RWPE2 (cell line): ENCODE measurements around the gene TM4SF20.
A peak's percentile ranks its signal among the peaks of the same experiment; 100 is the strongest.

ENCODE experiments used
- ATAC-seq: fragments of 200-7000 bp; cut with Tn5 transposase; 3 replicates; pipeline ENCODE4 v1.9.1; 2021; ENCODE audit warnings: low read depth
- DNase-seq: peaks from one replicate; pipeline ENCODE4 v3.0.0-alpha.2; 2020; ENCODE audit warnings: low spot score
- H3K27ac ChIP-seq: fragments of 450-650 bp; 2 replicates; pipeline ENCODE4 v1.5.1; 2017; ENCODE audit warnings: mild to moderate bottlenecking; ENCODE audit not compliant: poor library complexity, severe bottlenecking
- H3K27me3 ChIP-seq: fragments of 250-450 bp; sonication (Bioruptor Pico); 2 replicates; pipeline ENCODE4 v1.5.1; 2021; ENCODE audit warnings: mild to moderate bottlenecking, moderate library complexity; ENCODE audit not compliant: insufficient read depth, poor library complexity, severe bottlenecking
- H3K36me3 ChIP-seq: fragments of 250-450 bp; sonication (Bioruptor Pico); 2 replicates; pipeline ENCODE4 v1.5.1; 2020; ENCODE audit warnings: low read depth, mild to moderate bottlenecking, moderate library complexity
- H3K4me1 ChIP-seq: fragments of 250-450 bp; sonication (Bioruptor Pico); 2 replicates; pipeline ENCODE4 v1.5.1; 2021; ENCODE audit warnings: mild to moderate bottlenecking, moderate library complexity; ENCODE audit not compliant: insufficient read depth, poor library complexity, severe bottlenecking
- H3K4me3 ChIP-seq: fragments of 250-450 bp; sonication (Bioruptor Pico); 2 replicates; pipeline ENCODE4 v1.5.1; 2021; ENCODE audit warnings: mild to moderate bottlenecking, moderate library complexity; ENCODE audit not compliant: severe bottlenecking
- H3K9me3 ChIP-seq: fragments of 250-450 bp; sonication (Bioruptor Pico); 2 replicates; pipeline ENCODE4 v1.5.1; 2021; ENCODE audit warnings: mild to moderate bottlenecking, moderate library complexity; ENCODE audit not compliant: severe bottlenecking
- TF ChIP-seq, protein P1 (sequence below): fragments of 450-650 bp; IDR thresholded peaks from one replicate; pipeline ENCODE4 v1.5.1; 2017; ENCODE audit warnings: mild to moderate bottlenecking, moderate library complexity; ENCODE audit not compliant: poor library complexity, severe bottlenecking

Gene TM4SF20

DNA sequence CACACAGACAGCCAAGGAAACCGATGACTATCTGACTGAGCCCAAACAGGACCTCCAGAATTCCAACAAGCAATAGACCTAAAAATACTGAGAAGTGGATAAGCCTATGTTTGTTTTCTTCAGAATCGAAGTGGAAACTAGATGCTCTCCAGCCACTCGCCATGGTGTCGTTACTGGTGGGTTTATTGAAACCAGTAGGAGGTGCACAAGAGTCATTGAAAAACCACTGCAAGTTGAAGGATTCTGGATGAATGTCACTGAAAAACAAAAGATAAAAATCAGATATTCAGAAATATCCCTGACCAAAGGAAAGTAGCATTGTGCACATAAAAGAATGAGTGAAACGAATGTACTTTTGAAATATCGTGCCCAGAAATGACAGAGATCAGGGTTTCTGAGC is 15.3 kb downstream of the TM4SF20 start:
- Histone ChIP-seq H3K27me3 (no peaks in the 10 kb centered on the region), H3K9me3 (no peaks in the 10 kb centered on the region), H3K36me3 (peaks cover 13% of the 10 kb centered on the region; the same call in 1 of the 2 replicates), H3K4me1 (no peaks in the 10 kb centered on the region), H3K27ac (no peak overlapping the region), H3K4me3 (no peak overlapping the region)
- TF ChIP-seq, protein P1, sequence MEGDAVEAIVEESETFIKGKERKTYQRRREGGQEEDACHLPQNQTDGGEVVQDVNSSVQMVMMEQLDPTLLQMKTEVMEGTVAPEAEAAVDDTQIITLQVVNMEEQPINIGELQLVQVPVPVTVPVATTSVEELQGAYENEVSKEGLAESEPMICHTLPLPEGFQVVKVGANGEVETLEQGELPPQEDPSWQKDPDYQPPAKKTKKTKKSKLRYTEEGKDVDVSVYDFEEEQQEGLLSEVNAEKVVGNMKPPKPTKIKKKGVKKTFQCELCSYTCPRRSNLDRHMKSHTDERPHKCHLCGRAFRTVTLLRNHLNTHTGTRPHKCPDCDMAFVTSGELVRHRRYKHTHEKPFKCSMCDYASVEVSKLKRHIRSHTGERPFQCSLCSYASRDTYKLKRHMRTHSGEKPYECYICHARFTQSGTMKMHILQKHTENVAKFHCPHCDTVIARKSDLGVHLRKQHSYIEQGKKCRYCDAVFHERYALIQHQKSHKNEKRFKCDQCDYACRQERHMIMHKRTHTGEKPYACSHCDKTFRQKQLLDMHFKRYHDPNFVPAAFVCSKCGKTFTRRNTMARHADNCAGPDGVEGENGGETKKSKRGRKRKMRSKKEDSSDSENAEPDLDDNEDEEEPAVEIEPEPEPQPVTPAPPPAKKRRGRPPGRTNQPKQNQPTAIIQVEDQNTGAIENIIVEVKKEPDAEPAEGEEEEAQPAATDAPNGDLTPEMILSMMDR: peak; percentile 5
- ATAC-seq (no peak), DNase-seq (no peak)

DNA sequence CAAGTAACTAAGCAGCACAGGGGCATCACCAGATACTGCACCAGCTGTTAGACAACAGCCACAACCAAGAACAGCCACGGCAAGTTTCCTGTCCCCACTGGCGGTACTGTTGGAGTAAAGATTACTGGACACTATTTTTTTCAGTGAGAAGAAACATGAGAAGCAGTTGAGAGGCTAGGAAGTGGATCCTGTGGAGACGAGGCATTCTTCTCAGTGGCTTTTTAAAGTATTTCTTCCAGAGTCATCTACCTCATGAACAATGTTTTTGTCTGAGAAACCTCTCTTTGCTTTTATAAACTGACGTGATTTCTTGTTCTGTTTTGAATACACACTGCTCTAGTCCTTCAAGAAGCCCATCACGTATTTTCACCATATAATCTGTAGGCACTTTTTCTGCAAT is 18.8 kb downstream of the TM4SF20 start:
- ATAC-seq: no peak
- Histone ChIP-seq H3K9me3 (no peaks in the 10 kb centered on the region), H3K27ac (no peak overlapping the region), H3K36me3 (peaks cover 42% of the 10 kb centered on the region), H3K4me3 (no peak overlapping the region), H3K4me1 (no peaks in the 10 kb centered on the region), H3K27me3 (no peaks in the 10 kb centered on the region)
- DNase-seq: no peak
- TF ChIP-seq, protein P1: no peak

DNA sequence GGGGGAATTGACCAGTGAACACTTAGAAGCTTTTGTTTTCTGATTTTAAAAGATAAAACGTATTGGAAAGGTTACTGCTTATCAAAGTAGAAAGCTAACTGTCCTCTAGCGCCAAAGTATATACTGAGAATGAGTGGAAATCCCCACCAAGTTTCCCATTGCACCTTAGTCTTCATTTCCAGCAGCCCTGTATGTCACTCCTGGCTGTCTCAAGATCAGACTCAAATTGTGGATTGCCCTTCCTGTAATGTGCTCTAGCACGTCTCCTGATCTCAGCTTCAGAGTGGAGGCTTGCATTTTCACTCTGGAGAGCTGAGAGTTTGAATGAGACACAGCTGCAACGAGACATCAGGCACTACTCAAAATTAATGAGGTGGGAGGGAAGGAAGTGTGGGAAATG is 27.5 kb downstream of the TM4SF20 start:
- ATAC-seq (no peak), DNase-seq (no peak)
- TF ChIP-seq, protein P1: no peak
- H3K27ac ChIP-seq: no peak overlapping the region
- no peak overlapping the region for H3K4me3 ChIP-seq
- no peaks in the 10 kb centered on the region for H3K9me3 ChIP-seq
- no peaks in the 10 kb centered on the region for H3K27me3 ChIP-seq
- H3K4me1 ChIP-seq: peaks cover 6% of the 10 kb centered on the region
- peaks cover 65% of the 10 kb centered on the region for H3K36me3 ChIP-seq

DNA sequence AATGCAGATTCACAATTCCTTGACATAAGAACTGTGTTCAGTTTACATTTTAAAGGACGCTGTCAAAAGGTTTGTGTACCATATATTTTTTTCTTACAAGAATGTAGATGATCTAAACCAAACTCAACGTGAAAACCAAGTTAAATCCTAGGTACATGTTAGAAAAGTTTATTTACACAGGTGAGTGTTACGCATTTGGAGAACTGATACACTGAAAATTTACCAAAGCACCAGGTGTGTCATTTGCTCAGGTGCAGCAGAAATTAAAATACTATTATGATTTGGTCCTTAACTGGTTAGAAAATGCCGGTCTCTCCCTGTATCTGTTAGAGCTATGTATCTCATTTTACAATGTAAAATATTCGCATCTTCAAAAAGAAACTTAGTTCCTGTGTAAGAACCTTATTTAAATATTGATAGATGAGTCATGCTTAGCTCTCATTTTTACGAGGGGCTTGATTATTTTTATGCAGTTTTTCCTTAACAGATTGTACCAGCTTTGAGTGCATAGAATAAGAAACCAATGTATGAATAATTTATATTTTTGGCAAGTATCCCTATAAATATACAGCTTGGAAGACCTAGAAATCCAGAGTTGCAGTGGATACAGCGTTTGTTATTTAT is 29.0 kb downstream of the TM4SF20 start:
- H3K4me1 ChIP-seq: peaks cover 6% of the 10 kb centered on the region
- H3K27me3 ChIP-seq: no peaks in the 10 kb centered on the region
- DNase-seq (no peak), ATAC-seq (no peak)
- H3K27ac ChIP-seq: no peak overlapping the region
- no peak overlapping the region for H3K4me3 ChIP-seq
- TF ChIP-seq, protein P1: no peak
- H3K36me3 ChIP-seq: peaks cover 65% of the 10 kb centered on the region
- no peaks in the 10 kb centered on the region for H3K9me3 ChIP-seq

DNA sequence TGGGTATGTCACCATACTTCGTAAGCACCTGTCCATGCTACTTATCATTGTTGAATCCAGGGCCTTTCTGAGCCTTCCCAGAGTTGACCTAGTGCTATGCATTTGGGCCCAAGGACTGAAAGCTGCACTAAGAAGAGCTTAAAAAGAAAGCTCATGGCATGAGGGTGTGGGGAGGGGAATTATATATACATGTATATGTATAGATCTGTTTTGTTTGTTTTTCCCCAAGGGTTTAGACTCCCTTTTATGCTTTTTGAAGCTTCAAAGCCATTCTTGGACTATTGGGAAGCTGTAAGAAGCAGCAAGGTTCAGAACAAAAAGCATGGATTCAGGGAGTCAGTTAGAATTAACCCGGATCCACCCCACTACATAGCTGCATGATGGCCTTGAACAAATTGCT is 30.8 kb downstream of the TM4SF20 start:
- no peak for ATAC-seq
- peaks cover 66% of the 10 kb centered on the region for H3K36me3 ChIP-seq

More for the DNA sequence above, 30.8 kb downstream of the TM4SF20 start:
- TF ChIP-seq, protein P1: no peak
- Histone ChIP-seq H3K27me3 (no peaks in the 10 kb centered on the region), H3K4me3 (no peak overlapping the region), H3K9me3 (no peaks in the 10 kb centered on the region), H3K4me1 (peaks cover 6% of the 10 kb centered on the region), H3K27ac (no peak overlapping the region)
- no peak for DNase-seq
